ENCODE results near the gene TRPV4. TPM values are rescaled to one million over a fixed set of nuclear protein-coding genes. Genes with fewer than 3 reads are reported as not detected.

The TRPV4 gene
- total RNA-seq: not detected in 2 replicates

GRCh38 chr12:109833307-109834189 is at the start of gene TRPV4:
TRPV4 (minus strand) TSS chr12:109833398; CDS start chr12:109814796, 18,602 bp downstream.
- peak within 1 kb of the TSS; percentile 41 for H3K4me3 Mint-ChIP-seq
- H3K27ac Mint-ChIP-seq: no peak within 1 kb of the TSS
- intact Hi-C loops (cut with micrococcal nuclease): no loop called here
- no peaks in the 10 kb centered on the region for H3K9me3 Mint-ChIP-seq
- H3K4me1 Mint-ChIP-seq: peaks cover 2% of the 10 kb centered on the region
- no peaks in the 10 kb centered on the region for H3K36me3 Mint-ChIP-seq (ENCODE audit: low read depth)
- H3K27me3 Mint-ChIP-seq: peaks cover 39% of the 10 kb centered on the region
- DNase-seq: no peak

GRCh38 chr12:109881752-109882151 is 48.6 kb upstream of the TRPV4 start:
- H3K4me3 Mint-ChIP-seq: peak overlapping the region; percentile 89
- no peak overlapping the region for H3K27ac Mint-ChIP-seq
- H3K27me3 Mint-ChIP-seq: peaks cover 23% of the 10 kb centered on the region
- H3K4me1 Mint-ChIP-seq: peaks cover 29% of the 10 kb centered on the region
- DNase-seq: no peak
- no peaks in the 10 kb centered on the region for H3K9me3 Mint-ChIP-seq
- no peaks in the 10 kb centered on the region for H3K36me3 Mint-ChIP-seq (ENCODE audit: low read depth)
- intact Hi-C loops (cut with micrococcal nuclease): loop anchor here (2.0 kb wide), 1 partner anchor 19 kb away; the partner anchor contains the start of gene TCHP

GRCh38 chr12:109880938-109881337 is 47.7 kb upstream of the TRPV4 start:
- no peak for DNase-seq
- Mint-ChIP-seq H3K4me3 (peak overlapping the region; percentile 89), H3K27me3 (peaks cover 21% of the 10 kb centered on the region), H3K36me3 (ENCODE audit: low read depth) (peaks cover 2% of the 10 kb centered on the region), H3K4me1 (peaks cover 32% of the 10 kb centered on the region), H3K9me3 (no peaks in the 10 kb centered on the region), H3K27ac (peak overlapping the region; percentile 81)
- intact Hi-C loops (cut with micrococcal nuclease): loop anchor here (1.0 to 2.0 kb wide), 4 partner anchors 20 to 168 kb away; partner anchors contain the start of genes FAM222A and TCHP

- Mint-ChIP-seq H3K4me1 (peaks cover 32% of the 10 kb centered on the region), H3K36me3 (ENCODE audit: low read depth) (peaks cover 2% of the 10 kb centered on the region), H3K27ac (peak within 1 kb of the TSS; percentile 86), H3K9me3 (no peaks in the 10 kb centered on the region), H3K4me3 (peak within 1 kb of the TSS; percentile 92), H3K27me3 (peaks cover 21% of the 10 kb centered on the region)
- intact Hi-C loops (cut with micrococcal nuclease): loop anchor here (1.0 to 2.0 kb wide), 4 partner anchors 21 to 167 kb away; partner anchors contain the start of genes FAM222A and TCHP
- DNase-seq: peak; percentile 98
Measured at GRCh38 chr12:109880043-109880931, 47.1 kb upstream of the TRPV4 start, which contains the start of gene GLTP. GLTP (minus strand) TSS chr12:109880541; CDS start chr12:109880374, 167 bp downstream.

GRCh38 chr12:109879351-109880042 is 46.3 kb upstream of the TRPV4 start:
- H3K4me3 Mint-ChIP-seq: peak overlapping the region; percentile 92
- H3K27ac Mint-ChIP-seq: peak overlapping the region; percentile 86
- peaks cover 2% of the 10 kb centered on the region for H3K36me3 Mint-ChIP-seq (ENCODE audit: low read depth)
- peaks cover 16% of the 10 kb centered on the region for H3K27me3 Mint-ChIP-seq
- intact Hi-C loops (cut with micrococcal nuclease): loop anchor here (1.0 to 2.0 kb wide), 4 partner anchors 21 to 166 kb away; partner anchors contain the start of genes FAM222A and TCHP
- peaks cover 32% of the 10 kb centered on the region for H3K4me1 Mint-ChIP-seq
- DNase-seq: peak; percentile 68
- H3K9me3 Mint-ChIP-seq: no peaks in the 10 kb centered on the region

- peaks cover 14% of the 10 kb centered on the region for H3K27me3 Mint-ChIP-seq
- peaks cover 2% of the 10 kb centered on the region for H3K36me3 Mint-ChIP-seq (ENCODE audit: low read depth)
- no peak for DNase-seq
- H3K4me1 Mint-ChIP-seq: peaks cover 32% of the 10 kb centered on the region
- no peak overlapping the region for H3K27ac Mint-ChIP-seq
- no peaks in the 10 kb centered on the region for H3K9me3 Mint-ChIP-seq
- intact Hi-C loops (cut with micrococcal nuclease): no loop called here
- H3K4me3 Mint-ChIP-seq: peak overlapping the region; percentile 92
Measured at GRCh38 chr12:109878749-109879148, 45.6 kb upstream of the TRPV4 start.

GRCh38 chr12:109878247-109878625 is 45.0 kb upstream of the TRPV4 start:
- Mint-ChIP-seq H3K36me3 (ENCODE audit: low read depth) (peaks cover 2% of the 10 kb centered on the region), H3K27me3 (peaks cover 9% of the 10 kb centered on the region), H3K27ac (no peak overlapping the region), H3K4me3 (peak overlapping the region; percentile 92), H3K4me1 (peaks cover 32% of the 10 kb centered on the region), H3K9me3 (no peaks in the 10 kb centered on the region)
- DNase-seq: no peak
- intact Hi-C loops (cut with micrococcal nuclease): no loop called here

- DNase-seq: no peak
- intact Hi-C loops (cut with micrococcal nuclease): no loop called here
Measured at GRCh38 chr12:109877504-109878246, 44.5 kb upstream of the TRPV4 start.

GRCh38 chr12:109876406-109876805 is 43.2 kb upstream of the TRPV4 start:
- no peak overlapping the region for H3K27ac Mint-ChIP-seq
- DNase-seq: no peak
- no peak overlapping the region for H3K4me3 Mint-ChIP-seq
- H3K9me3 Mint-ChIP-seq: no peaks in the 10 kb centered on the region
- H3K36me3 Mint-ChIP-seq (ENCODE audit: low read depth): peaks cover 6% of the 10 kb centered on the region
- peaks cover 31% of the 10 kb centered on the region for H3K4me1 Mint-ChIP-seq
- H3K27me3 Mint-ChIP-seq: no peaks in the 10 kb centered on the region
- intact Hi-C loops (cut with micrococcal nuclease): no loop called here

More at GRCh38 chr12:109877504-109878246, 44.5 kb upstream of the TRPV4 start:
- H3K27me3 Mint-ChIP-seq: peaks cover 7% of the 10 kb centered on the region
- peaks cover 32% of the 10 kb centered on the region for H3K4me1 Mint-ChIP-seq
- H3K9me3 Mint-ChIP-seq: no peaks in the 10 kb centered on the region
- no peak overlapping the region for H3K27ac Mint-ChIP-seq
- H3K36me3 Mint-ChIP-seq (ENCODE audit: low read depth): peaks cover 3% of the 10 kb centered on the region
- no peak overlapping the region for H3K4me3 Mint-ChIP-seq

GRCh38 chr12:109875572-109876131 is 42.5 kb upstream of the TRPV4 start:
- H3K27ac Mint-ChIP-seq: no peak overlapping the region
- no peaks in the 10 kb centered on the region for H3K27me3 Mint-ChIP-seq
- H3K4me1 Mint-ChIP-seq: peaks cover 28% of the 10 kb centered on the region
- no peaks in the 10 kb centered on the region for H3K9me3 Mint-ChIP-seq
- no peak overlapping the region for H3K4me3 Mint-ChIP-seq
- intact Hi-C loops (cut with micrococcal nuclease): no loop called here
- H3K36me3 Mint-ChIP-seq (ENCODE audit: low read depth): peaks cover 6% of the 10 kb centered on the region
- no peak for DNase-seq

- no peak overlapping the region for H3K4me3 Mint-ChIP-seq
- H3K27ac Mint-ChIP-seq: no peak overlapping the region
- peaks cover 18% of the 10 kb centered on the region for H3K4me1 Mint-ChIP-seq
- no peaks in the 10 kb centered on the region for H3K27me3 Mint-ChIP-seq
- H3K36me3 Mint-ChIP-seq (ENCODE audit: low read depth): peaks cover 7% of the 10 kb centered on the region
- H3K9me3 Mint-ChIP-seq: no peaks in the 10 kb centered on the region
- intact Hi-C loops (cut with micrococcal nuclease): no loop called here
- DNase-seq: no peak
Measured at GRCh38 chr12:109873653-109874052, 40.5 kb upstream of the TRPV4 start.

- Mint-ChIP-seq H3K9me3 (no peaks in the 10 kb centered on the region), H3K27me3 (no peaks in the 10 kb centered on the region), H3K4me3 (no peak overlapping the region), H3K27ac (no peak overlapping the region), H3K36me3 (ENCODE audit: low read depth) (peaks cover 7% of the 10 kb centered on the region), H3K4me1 (peaks cover 16% of the 10 kb centered on the region)
- intact Hi-C loops (cut with micrococcal nuclease): no loop called here
- no peak for DNase-seq
Measured at GRCh38 chr12:109871668-109872314, 38.6 kb upstream of the TRPV4 start.

All from activated CD4-positive, alpha-beta T cell treated with anti-CD3 and anti-CD28 coated beads, Interleukin-2, amount 10 ng/mL, durations not matched to agents 24 days and 14 days (primary cell).